ENCODE data around the gene IFT88. TPM values are rescaled to one million over a fixed set of nuclear protein-coding genes. Genes with fewer than 3 reads are reported as not detected.
A peak's percentile ranks its signal among the peaks of the same experiment; 100 is the strongest.

The IFT88 gene
- total RNA-seq, 2 experiments from 2014 or later = 6.1 to 8.1 TPM

GRCh38 chr13:20544201-20544923 lies 22.6 kb upstream of the IFT88 start:
- no peaks in the 10 kb centered on the region for H3K9me3 Mint-ChIP-seq
- H3K27ac Mint-ChIP-seq = no peak overlapping the region
- ChIA-PET POLR2A (interaction anchor here (1.2 kb wide), 1 partner anchor 18 kb away, joined by 3 read pairs; the partner anchor contains the start of gene CRYL1), CTCF (interaction anchor here (1.0 kb wide), 1 partner anchor 347 kb away, joined by 3 read pairs; no protein-coding TSS in a partner anchor)
- peaks cover 9% of the 10 kb centered on the region for H3K4me1 Mint-ChIP-seq
- H3K36me3 Mint-ChIP-seq (ENCODE audit: low read depth) = no peaks in the 10 kb centered on the region
- DNase-seq = no peak
- H3K27me3 Mint-ChIP-seq = no peaks in the 10 kb centered on the region
- no peak overlapping the region for H3K4me3 Mint-ChIP-seq

GRCh38 chr13:20546556-20546955 lies 20.4 kb upstream of the IFT88 start:
- H3K4me3 Mint-ChIP-seq = no peak overlapping the region
- no peak overlapping the region for H3K27ac Mint-ChIP-seq
- CTCF ChIA-PET = no interaction called here
- DNase-seq = no peak
- POLR2A ChIA-PET = no interaction called here
- H3K27me3 Mint-ChIP-seq = no peaks in the 10 kb centered on the region
- no peaks in the 10 kb centered on the region for H3K9me3 Mint-ChIP-seq
- H3K4me1 Mint-ChIP-seq = peaks cover 9% of the 10 kb centered on the region
- no peaks in the 10 kb centered on the region for H3K36me3 Mint-ChIP-seq (ENCODE audit: low read depth)

- no peaks in the 10 kb centered on the region for H3K9me3 Mint-ChIP-seq
- no peak overlapping the region for H3K27ac Mint-ChIP-seq
- ChIA-PET POLR2A (no interaction called here), CTCF (no interaction called here)
- H3K36me3 Mint-ChIP-seq (ENCODE audit: low read depth) = no peaks in the 10 kb centered on the region
- no peak overlapping the region for H3K4me3 Mint-ChIP-seq
- peaks cover 9% of the 10 kb centered on the region for H3K4me1 Mint-ChIP-seq
- DNase-seq = no peak
- no peaks in the 10 kb centered on the region for H3K27me3 Mint-ChIP-seq
Observed at GRCh38 chr13:20547479-20547908, 19.5 kb upstream of the IFT88 start.

GRCh38 chr13:20550799-20551198 lies 16.2 kb upstream of the IFT88 start:
- Mint-ChIP-seq H3K27me3 (no peaks in the 10 kb centered on the region), H3K4me1 (peaks cover 9% of the 10 kb centered on the region), H3K27ac (no peak overlapping the region), H3K36me3 (ENCODE audit: low read depth) (no peaks in the 10 kb centered on the region), H3K4me3 (no peak overlapping the region), H3K9me3 (no peaks in the 10 kb centered on the region)
- ChIA-PET CTCF (no interaction called here), POLR2A (no interaction called here)
- DNase-seq = no peak

- ChIA-PET CTCF (no interaction called here), POLR2A (interaction anchor here (0.6 to 2.3 kb wide), 3 partner anchors 10 to 15 kb away, joined by 3 to 5 read pairs (median 4); partner anchors contain the start of gene IFT88)
- Mint-ChIP-seq H3K4me3 (no peak overlapping the region), H3K27me3 (no peaks in the 10 kb centered on the region), H3K4me1 (no peaks in the 10 kb centered on the region), H3K9me3 (no peaks in the 10 kb centered on the region), H3K27ac (no peak overlapping the region), H3K36me3 (ENCODE audit: low read depth) (no peaks in the 10 kb centered on the region)
- no peak for DNase-seq
Observed at GRCh38 chr13:20553311-20553710, 13.6 kb upstream of the IFT88 start.

- Mint-ChIP-seq H3K27ac (no peak overlapping the region), H3K36me3 (ENCODE audit: low read depth) (no peaks in the 10 kb centered on the region), H3K4me3 (no peak overlapping the region), H3K4me1 (no peaks in the 10 kb centered on the region), H3K9me3 (peaks cover 2% of the 10 kb centered on the region), H3K27me3 (no peaks in the 10 kb centered on the region)
- CTCF ChIA-PET = no interaction called here
- no peak for DNase-seq
- POLR2A ChIA-PET = no interaction called here
Observed at GRCh38 chr13:20558982-20559381, 8.0 kb upstream of the IFT88 start.

- H3K9me3 Mint-ChIP-seq = peaks cover 10% of the 10 kb centered on the region
- no peak for DNase-seq
- no peaks in the 10 kb centered on the region for H3K27me3 Mint-ChIP-seq
- H3K4me3 Mint-ChIP-seq = no peak overlapping the region
- no peaks in the 10 kb centered on the region for H3K4me1 Mint-ChIP-seq
- no peak overlapping the region for H3K27ac Mint-ChIP-seq
- POLR2A ChIA-PET = no interaction called here
- H3K36me3 Mint-ChIP-seq (ENCODE audit: low read depth) = peaks cover 7% of the 10 kb centered on the region
- CTCF ChIA-PET = no interaction called here
Observed at GRCh38 chr13:20559659-20560356, 7.1 kb upstream of the IFT88 start.

GRCh38 chr13:20561741-20562140 lies 5.2 kb upstream of the IFT88 start:
- Mint-ChIP-seq H3K27me3 (no peaks in the 10 kb centered on the region), H3K36me3 (ENCODE audit: low read depth) (peaks cover 14% of the 10 kb centered on the region), H3K27ac (no peak overlapping the region), H3K9me3 (peaks cover 13% of the 10 kb centered on the region), H3K4me1 (peaks cover 8% of the 10 kb centered on the region), H3K4me3 (no peak overlapping the region)
- ChIA-PET CTCF (no interaction called here), POLR2A (no interaction called here)
- no peak for DNase-seq

GRCh38 chr13:20565115-20565736 lies 1.7 kb upstream of the IFT88 start:
- H3K9me3 Mint-ChIP-seq = peaks cover 16% of the 10 kb centered on the region
- H3K36me3 Mint-ChIP-seq (ENCODE audit: low read depth) = peaks cover 14% of the 10 kb centered on the region
- H3K4me1 Mint-ChIP-seq = peaks cover 17% of the 10 kb centered on the region
- POLR2A ChIA-PET = interaction anchor here (1.6 kb wide), 1 partner anchor 39 kb away, joined by 5 read pairs; the partner anchor contains the start of gene CRYL1
- no peaks in the 10 kb centered on the region for H3K27me3 Mint-ChIP-seq
- no peak for DNase-seq
- no peak overlapping the region for H3K27ac Mint-ChIP-seq
- H3K4me3 Mint-ChIP-seq = no peak overlapping the region
- CTCF ChIA-PET = interaction anchor here (1.2 kb wide), 1 partner anchor 139 kb away, joined by 3 read pairs; no protein-coding TSS in a partner anchor

- H3K36me3 Mint-ChIP-seq (ENCODE audit: low read depth) = peaks cover 14% of the 10 kb centered on the region
- H3K27me3 Mint-ChIP-seq = no peaks in the 10 kb centered on the region
- peaks cover 16% of the 10 kb centered on the region for H3K9me3 Mint-ChIP-seq
- peak overlapping the region; percentile 80 for H3K27ac Mint-ChIP-seq
- H3K4me3 Mint-ChIP-seq = peak overlapping the region; percentile 84
- DNase-seq = no peak
- peaks cover 20% of the 10 kb centered on the region for H3K4me1 Mint-ChIP-seq
- ChIA-PET POLR2A (interaction anchor here (1.0 to 1.5 kb wide), 3 partner anchors 13 to 147 kb away, joined by 3 to 4 read pairs (median 4); partner anchors contain the start of gene CRYL1), CTCF (interaction anchor here (1.2 kb wide), 1 partner anchor 138 kb away, joined by 3 read pairs; no protein-coding TSS in a partner anchor)
Observed at GRCh38 chr13:20566468-20566897, 474 bp upstream of the IFT88 start.

- no peak for DNase-seq
- H3K27me3 Mint-ChIP-seq = no peaks in the 10 kb centered on the region
- H3K27ac Mint-ChIP-seq = peak overlapping the region; percentile 75
- POLR2A ChIA-PET = interaction anchor here (0.8 to 1.0 kb wide), 2 partner anchors 14 to 206 kb away, joined by 3 read pairs; partner anchors contain the start of gene EEF1AKMT1
- peaks cover 20% of the 10 kb centered on the region for H3K4me1 Mint-ChIP-seq
- CTCF ChIA-PET = interaction anchor here (0.9 to 1.8 kb wide), 4 partner anchors 14 to 145 kb away, joined by 3 to 4 read pairs (median 4); no protein-coding TSS in a partner anchor
- H3K36me3 Mint-ChIP-seq (ENCODE audit: low read depth) = peaks cover 17% of the 10 kb centered on the region
- peaks cover 16% of the 10 kb centered on the region for H3K9me3 Mint-ChIP-seq
- peak overlapping the region; percentile 84 for H3K4me3 Mint-ChIP-seq
Observed at GRCh38 chr13:20567881-20568528, 1.0 kb downstream of the IFT88 start.

- ChIA-PET CTCF (no interaction called here), POLR2A (no interaction called here)
- Mint-ChIP-seq H3K4me1 (peaks cover 17% of the 10 kb centered on the region), H3K27ac (no peak overlapping the region), H3K4me3 (no peak overlapping the region), H3K27me3 (no peaks in the 10 kb centered on the region), H3K9me3 (peaks cover 2% of the 10 kb centered on the region), H3K36me3 (ENCODE audit: low read depth) (peaks cover 9% of the 10 kb centered on the region)
- no peak for DNase-seq
Observed at GRCh38 chr13:20570517-20570916, 3.6 kb downstream of the IFT88 start.
